ENCODE measurements around the gene GGACT.

DNA sequence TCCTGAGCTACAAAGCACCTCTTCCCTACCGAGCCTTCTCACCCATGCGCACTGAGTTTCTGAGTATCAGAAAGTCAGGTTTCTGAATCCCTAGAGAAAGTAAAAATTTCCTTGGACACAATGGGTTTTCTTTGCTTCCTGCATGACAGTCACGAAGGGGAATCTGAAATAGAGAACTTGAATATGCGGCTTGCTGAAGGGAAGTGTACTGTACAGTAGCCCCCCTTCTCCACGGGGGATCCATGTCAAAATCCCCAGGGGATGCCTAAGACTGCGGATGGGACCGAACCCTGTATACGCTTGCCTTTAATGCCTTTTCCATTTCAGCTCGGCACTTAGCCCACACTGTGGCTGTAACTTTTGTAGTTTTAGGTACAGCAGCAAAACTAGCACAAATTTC lies 107.9 kb downstream of the GGACT start:
- TF ChIP-seq, protein P1, sequence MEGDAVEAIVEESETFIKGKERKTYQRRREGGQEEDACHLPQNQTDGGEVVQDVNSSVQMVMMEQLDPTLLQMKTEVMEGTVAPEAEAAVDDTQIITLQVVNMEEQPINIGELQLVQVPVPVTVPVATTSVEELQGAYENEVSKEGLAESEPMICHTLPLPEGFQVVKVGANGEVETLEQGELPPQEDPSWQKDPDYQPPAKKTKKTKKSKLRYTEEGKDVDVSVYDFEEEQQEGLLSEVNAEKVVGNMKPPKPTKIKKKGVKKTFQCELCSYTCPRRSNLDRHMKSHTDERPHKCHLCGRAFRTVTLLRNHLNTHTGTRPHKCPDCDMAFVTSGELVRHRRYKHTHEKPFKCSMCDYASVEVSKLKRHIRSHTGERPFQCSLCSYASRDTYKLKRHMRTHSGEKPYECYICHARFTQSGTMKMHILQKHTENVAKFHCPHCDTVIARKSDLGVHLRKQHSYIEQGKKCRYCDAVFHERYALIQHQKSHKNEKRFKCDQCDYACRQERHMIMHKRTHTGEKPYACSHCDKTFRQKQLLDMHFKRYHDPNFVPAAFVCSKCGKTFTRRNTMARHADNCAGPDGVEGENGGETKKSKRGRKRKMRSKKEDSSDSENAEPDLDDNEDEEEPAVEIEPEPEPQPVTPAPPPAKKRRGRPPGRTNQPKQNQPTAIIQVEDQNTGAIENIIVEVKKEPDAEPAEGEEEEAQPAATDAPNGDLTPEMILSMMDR (IDR thresholded peaks at IDR 0.05; ENCODE audit: poor library complexity, severe bottlenecking), result no peak
- TF ChIP-seq TAF1 (IDR thresholded peaks at IDR 0.05; ENCODE audit: low read depth) (no peak), MXI1 (conservative IDR thresholded peaks at IDR 0.05; ENCODE audit: poor library complexity, severe bottlenecking) (no peak), EP300 (conservative IDR thresholded peaks at IDR 0.05; ENCODE audit: poor library complexity, severe bottlenecking) (no peak), RAD21 (conservative IDR thresholded peaks at IDR 0.05) (no peak), EZH2 (IDR thresholded peaks at IDR 0.05; ENCODE audit: borderline replicate concordance, insufficient read depth, low read length, poor library complexity, severe bottlenecking) (no peak), POLR2AphosphoS5 (IDR thresholded peaks at IDR 0.05) (no peak)
- TF ChIP-seq, protein P2, sequence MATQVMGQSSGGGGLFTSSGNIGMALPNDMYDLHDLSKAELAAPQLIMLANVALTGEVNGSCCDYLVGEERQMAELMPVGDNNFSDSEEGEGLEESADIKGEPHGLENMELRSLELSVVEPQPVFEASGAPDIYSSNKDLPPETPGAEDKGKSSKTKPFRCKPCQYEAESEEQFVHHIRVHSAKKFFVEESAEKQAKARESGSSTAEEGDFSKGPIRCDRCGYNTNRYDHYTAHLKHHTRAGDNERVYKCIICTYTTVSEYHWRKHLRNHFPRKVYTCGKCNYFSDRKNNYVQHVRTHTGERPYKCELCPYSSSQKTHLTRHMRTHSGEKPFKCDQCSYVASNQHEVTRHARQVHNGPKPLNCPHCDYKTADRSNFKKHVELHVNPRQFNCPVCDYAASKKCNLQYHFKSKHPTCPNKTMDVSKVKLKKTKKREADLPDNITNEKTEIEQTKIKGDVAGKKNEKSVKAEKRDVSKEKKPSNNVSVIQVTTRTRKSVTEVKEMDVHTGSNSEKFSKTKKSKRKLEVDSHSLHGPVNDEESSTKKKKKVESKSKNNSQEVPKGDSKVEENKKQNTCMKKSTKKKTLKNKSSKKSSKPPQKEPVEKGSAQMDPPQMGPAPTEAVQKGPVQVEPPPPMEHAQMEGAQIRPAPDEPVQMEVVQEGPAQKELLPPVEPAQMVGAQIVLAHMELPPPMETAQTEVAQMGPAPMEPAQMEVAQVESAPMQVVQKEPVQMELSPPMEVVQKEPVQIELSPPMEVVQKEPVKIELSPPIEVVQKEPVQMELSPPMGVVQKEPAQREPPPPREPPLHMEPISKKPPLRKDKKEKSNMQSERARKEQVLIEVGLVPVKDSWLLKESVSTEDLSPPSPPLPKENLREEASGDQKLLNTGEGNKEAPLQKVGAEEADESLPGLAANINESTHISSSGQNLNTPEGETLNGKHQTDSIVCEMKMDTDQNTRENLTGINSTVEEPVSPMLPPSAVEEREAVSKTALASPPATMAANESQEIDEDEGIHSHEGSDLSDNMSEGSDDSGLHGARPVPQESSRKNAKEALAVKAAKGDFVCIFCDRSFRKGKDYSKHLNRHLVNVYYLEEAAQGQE (IDR thresholded peaks at IDR 0.05; ENCODE audit: borderline replicate concordance), result no peak

All from neural cell (in vitro differentiated cells).